ENCODE data around the gene DLG5.

DNA sequence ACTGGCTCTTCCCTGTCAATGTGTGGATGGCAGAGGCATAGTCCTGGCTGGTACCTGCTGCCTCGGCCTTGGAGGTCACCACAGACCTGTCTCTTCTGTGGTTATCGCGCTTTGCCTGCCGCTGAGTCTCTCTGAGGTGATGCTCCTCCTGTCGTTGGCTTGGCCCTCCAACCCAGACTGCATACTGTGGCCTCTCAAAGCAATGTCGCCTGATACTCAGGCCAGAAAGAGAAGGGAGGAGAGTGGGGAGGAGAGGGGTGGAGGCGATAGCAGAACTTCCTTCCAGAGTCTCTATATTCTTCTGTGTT is 155.7 kb downstream of the DLG5 start:
- TF ChIP-seq POLR2A (IDR thresholded peaks at IDR 0.05; ENCODE audit: low read length) (no peak), GATA1 (IDR thresholded peaks at IDR 0.05; ENCODE audit: low read depth, low read length) (no peak)

Data from erythroblast (primary cell).